Neural cell (in vitro differentiated cells): ENCODE data around the gene BCOR. TPM values are rescaled to one million over a fixed set of nuclear protein-coding genes. Genes with fewer than 3 reads are reported as not detected.

Experiments used
- H2AFZ ChIP-seq: fragments of 200-600, 300-800 bp; sonication (generic), shearing (Covaris generic); 2 replicates; pipeline ENCODE4 v1.6.0; 2014; ENCODE audit warnings: low read depth, mild to moderate bottlenecking, antibody characterized with exemption, low read length, moderate library complexity
- H3F3A ChIP-seq: fragments of 200-600 bp; shearing (Covaris generic); 2 replicates; pipeline ENCODE4 v1.6.1; 2016; ENCODE audit warnings: mild to moderate bottlenecking, moderate library complexity, mixed read lengths, antibody characterized with exemption, low read length; ENCODE audit not compliant: insufficient read depth, poor library complexity, severe bottlenecking
- H3K27ac ChIP-seq: fragments of 200-600, 300-800 bp; sonication (generic), shearing (Covaris generic); 2 replicates; pipeline ENCODE4 v1.5.1; 2014; ENCODE audit warnings: mild to moderate bottlenecking, low read length, moderate library complexity
- H3K27me3 ChIP-seq: fragments of 300-800, 200-600 bp; sonication (generic), shearing (Covaris generic); 2 replicates; pipeline ENCODE4 v1.6.0; 2014; ENCODE audit warnings: mild to moderate bottlenecking, low read depth, low read length, moderate library complexity; ENCODE audit not compliant: insufficient read depth
- H3K36me3 ChIP-seq: fragments of 300-800, 200-600 bp; sonication (generic), shearing (Covaris generic); 2 replicates; pipeline ENCODE4 v1.5.1; 2014; ENCODE audit warnings: mild to moderate bottlenecking, antibody characterized with exemption, low read length, moderate library complexity; ENCODE audit not compliant: insufficient read depth
- H3K4me2 ChIP-seq: fragments of 300-800, 200-600 bp; sonication (generic), shearing (Covaris generic); 2 replicates; pipeline ENCODE4 v1.6.0; 2014; ENCODE audit warnings: mild to moderate bottlenecking, low read length
- H3K4me3 ChIP-seq: fragments of 300-800, 200-600 bp; sonication (generic), shearing (Covaris generic); 2 replicates; pipeline ENCODE4 v1.5.1; 2014; ENCODE audit warnings: mild to moderate bottlenecking, low read length, moderate library complexity
- H3K79me2 ChIP-seq: fragments of 200-600 bp; shearing (Covaris generic); replicated peaks from 2 replicates; pipeline ENCODE4 v1.6.0; 2014; ENCODE audit warnings: mild to moderate bottlenecking, low read length, moderate library complexity; ENCODE audit not compliant: insufficient read depth
- H3K9ac ChIP-seq: fragments of 300-800, 200-600 bp; sonication (generic), shearing (Covaris generic); 2 replicates; pipeline ENCODE4 v1.6.1; 2016; ENCODE audit warnings: mild to moderate bottlenecking, low read length, mixed read lengths
- H3K9me2 ChIP-seq: fragments of 200-600 bp; shearing (Covaris generic); 2 replicates; pipeline ENCODE4 v1.6.1; 2016; ENCODE audit warnings: mild to moderate bottlenecking, low read length, mixed read lengths; ENCODE audit not compliant: insufficient read depth
- H3K9me3 ChIP-seq: fragments of 200-600, 300-800 bp; sonication (generic), shearing (Covaris generic); 2 replicates; pipeline ENCODE4 v1.6.1; 2016; ENCODE audit warnings: mild to moderate bottlenecking, mixed run types, low read length, moderate library complexity, mixed read lengths
- H4K20me1 ChIP-seq: fragments of 200-600 bp; shearing (Covaris generic); 2 replicates; pipeline ENCODE4 v1.6.1; 2016; ENCODE audit warnings: mild to moderate bottlenecking, mixed run types; ENCODE audit not compliant: insufficient read depth
- EP300 ChIP-seq: fragments of 450-650 bp; conservative IDR thresholded peaks from 2 replicates; pipeline ENCODE4 v1.6.1; 2014; ENCODE audit warnings: antibody characterized with exemption, mild to moderate bottlenecking, moderate library complexity; ENCODE audit not compliant: poor library complexity, severe bottlenecking
- EZH2 ChIP-seq: fragments of 200-600, 300-800 bp; shearing (Covaris generic), sonication (generic); IDR thresholded peaks from 2 replicates; pipeline ENCODE4 v1.6.1; 2014; ENCODE audit warnings: antibody characterized with exemption, low read length, borderline replicate concordance, mild to moderate bottlenecking; ENCODE audit not compliant: insufficient read depth, poor library complexity, severe bottlenecking
- MXI1 ChIP-seq: fragments of 450-650 bp; conservative IDR thresholded peaks from 2 replicates; pipeline ENCODE4 v1.6.1; 2014; ENCODE audit warnings: antibody characterized with exemption, mild to moderate bottlenecking; ENCODE audit not compliant: poor library complexity, severe bottlenecking
- POLR2AphosphoS5 ChIP-seq: IDR thresholded peaks from 2 replicates; pipeline ENCODE4 v1.6.1; 2012
- RAD21 ChIP-seq: fragments of 450-650 bp; conservative IDR thresholded peaks from 2 replicates; pipeline ENCODE4 v1.6.1; 2014; ENCODE audit warnings: antibody characterized with exemption, mild to moderate bottlenecking, moderate library complexity
- SMC3 ChIP-seq: fragments of 450-650 bp; conservative IDR thresholded peaks from 2 replicates; pipeline ENCODE4 v1.6.1; 2014; ENCODE audit warnings: antibody characterized with exemption, mild to moderate bottlenecking, moderate library complexity; ENCODE audit not compliant: poor library complexity
- TAF1 ChIP-seq: IDR thresholded peaks from 2 replicates; pipeline ENCODE4 v1.6.1; 2012; ENCODE audit warnings: low read depth
- polyA plus RNA-seq: library from polyadenylated mRNA; depleted of rRNA; stranded (reverse); fragments of >200 nt; gene quantifications from 2 replicates; pipeline ENCODE4 v1.2.3, GENCODE V29; 2014
- TF ChIP-seq, protein P1 (sequence below): fragments of 450-650 bp; IDR thresholded peaks from 2 replicates; pipeline ENCODE4 v1.5.1; 2014; ENCODE audit warnings: antibody characterized with exemption, mild to moderate bottlenecking, moderate library complexity; ENCODE audit not compliant: poor library complexity, severe bottlenecking
- TF ChIP-seq, protein P2 (sequence below): IDR thresholded peaks from 2 replicates; pipeline ENCODE4 v1.6.1; 2012; ENCODE audit warnings: borderline replicate concordance

Gene BCOR
- polyA plus RNA-seq, 1 donor from 2014 or later, result 18.0 TPM

DNA sequence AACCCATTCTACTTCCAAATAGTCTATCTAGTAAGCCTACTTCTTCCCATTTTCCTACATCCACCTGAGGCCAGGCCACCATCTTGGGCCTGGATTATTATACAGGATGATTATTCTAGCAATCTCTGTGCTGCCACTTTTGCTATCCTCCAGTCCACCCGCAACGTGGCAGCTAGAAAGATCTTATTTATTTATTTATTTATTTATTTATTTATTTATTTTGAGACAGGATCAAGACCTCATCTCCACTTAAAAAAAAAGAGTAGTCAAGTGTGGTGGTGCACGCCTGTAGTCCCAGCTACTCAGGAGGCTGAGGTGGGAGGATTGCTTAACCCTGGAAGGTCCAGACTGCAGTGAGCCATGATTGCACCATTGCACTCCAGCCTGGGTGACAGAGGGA, 15.2 kb upstream of the BCOR start:
- Histone ChIP-seq H3K27me3 (no peaks in the 10 kb centered on the region), H3F3A (no peaks in the 10 kb centered on the region), H4K20me1 (no peaks in the 10 kb centered on the region), H3K79me2 (no peaks in the 10 kb centered on the region), H3K4me3 (no peak overlapping the region), H3K4me2 (no peak overlapping the region), H3K9me2 (no peaks in the 10 kb centered on the region), H3K36me3 (no peaks in the 10 kb centered on the region), H3K9me3 (no peaks in the 10 kb centered on the region), H3K9ac (no peak overlapping the region), H2AFZ (no peak overlapping the region), H3K27ac (no peak overlapping the region)
- no peak for TF ChIP-seq POLR2AphosphoS5
- no peak for TF ChIP-seq RAD21
- TF ChIP-seq EZH2, result no peak
- TF ChIP-seq SMC3, result no peak
- no peak for TF ChIP-seq EP300
- TF ChIP-seq, protein P1, sequence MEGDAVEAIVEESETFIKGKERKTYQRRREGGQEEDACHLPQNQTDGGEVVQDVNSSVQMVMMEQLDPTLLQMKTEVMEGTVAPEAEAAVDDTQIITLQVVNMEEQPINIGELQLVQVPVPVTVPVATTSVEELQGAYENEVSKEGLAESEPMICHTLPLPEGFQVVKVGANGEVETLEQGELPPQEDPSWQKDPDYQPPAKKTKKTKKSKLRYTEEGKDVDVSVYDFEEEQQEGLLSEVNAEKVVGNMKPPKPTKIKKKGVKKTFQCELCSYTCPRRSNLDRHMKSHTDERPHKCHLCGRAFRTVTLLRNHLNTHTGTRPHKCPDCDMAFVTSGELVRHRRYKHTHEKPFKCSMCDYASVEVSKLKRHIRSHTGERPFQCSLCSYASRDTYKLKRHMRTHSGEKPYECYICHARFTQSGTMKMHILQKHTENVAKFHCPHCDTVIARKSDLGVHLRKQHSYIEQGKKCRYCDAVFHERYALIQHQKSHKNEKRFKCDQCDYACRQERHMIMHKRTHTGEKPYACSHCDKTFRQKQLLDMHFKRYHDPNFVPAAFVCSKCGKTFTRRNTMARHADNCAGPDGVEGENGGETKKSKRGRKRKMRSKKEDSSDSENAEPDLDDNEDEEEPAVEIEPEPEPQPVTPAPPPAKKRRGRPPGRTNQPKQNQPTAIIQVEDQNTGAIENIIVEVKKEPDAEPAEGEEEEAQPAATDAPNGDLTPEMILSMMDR, result no peak
- no peak for TF ChIP-seq TAF1
- TF ChIP-seq, protein P2, sequence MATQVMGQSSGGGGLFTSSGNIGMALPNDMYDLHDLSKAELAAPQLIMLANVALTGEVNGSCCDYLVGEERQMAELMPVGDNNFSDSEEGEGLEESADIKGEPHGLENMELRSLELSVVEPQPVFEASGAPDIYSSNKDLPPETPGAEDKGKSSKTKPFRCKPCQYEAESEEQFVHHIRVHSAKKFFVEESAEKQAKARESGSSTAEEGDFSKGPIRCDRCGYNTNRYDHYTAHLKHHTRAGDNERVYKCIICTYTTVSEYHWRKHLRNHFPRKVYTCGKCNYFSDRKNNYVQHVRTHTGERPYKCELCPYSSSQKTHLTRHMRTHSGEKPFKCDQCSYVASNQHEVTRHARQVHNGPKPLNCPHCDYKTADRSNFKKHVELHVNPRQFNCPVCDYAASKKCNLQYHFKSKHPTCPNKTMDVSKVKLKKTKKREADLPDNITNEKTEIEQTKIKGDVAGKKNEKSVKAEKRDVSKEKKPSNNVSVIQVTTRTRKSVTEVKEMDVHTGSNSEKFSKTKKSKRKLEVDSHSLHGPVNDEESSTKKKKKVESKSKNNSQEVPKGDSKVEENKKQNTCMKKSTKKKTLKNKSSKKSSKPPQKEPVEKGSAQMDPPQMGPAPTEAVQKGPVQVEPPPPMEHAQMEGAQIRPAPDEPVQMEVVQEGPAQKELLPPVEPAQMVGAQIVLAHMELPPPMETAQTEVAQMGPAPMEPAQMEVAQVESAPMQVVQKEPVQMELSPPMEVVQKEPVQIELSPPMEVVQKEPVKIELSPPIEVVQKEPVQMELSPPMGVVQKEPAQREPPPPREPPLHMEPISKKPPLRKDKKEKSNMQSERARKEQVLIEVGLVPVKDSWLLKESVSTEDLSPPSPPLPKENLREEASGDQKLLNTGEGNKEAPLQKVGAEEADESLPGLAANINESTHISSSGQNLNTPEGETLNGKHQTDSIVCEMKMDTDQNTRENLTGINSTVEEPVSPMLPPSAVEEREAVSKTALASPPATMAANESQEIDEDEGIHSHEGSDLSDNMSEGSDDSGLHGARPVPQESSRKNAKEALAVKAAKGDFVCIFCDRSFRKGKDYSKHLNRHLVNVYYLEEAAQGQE, result no peak
- no peak for TF ChIP-seq MXI1

DNA sequence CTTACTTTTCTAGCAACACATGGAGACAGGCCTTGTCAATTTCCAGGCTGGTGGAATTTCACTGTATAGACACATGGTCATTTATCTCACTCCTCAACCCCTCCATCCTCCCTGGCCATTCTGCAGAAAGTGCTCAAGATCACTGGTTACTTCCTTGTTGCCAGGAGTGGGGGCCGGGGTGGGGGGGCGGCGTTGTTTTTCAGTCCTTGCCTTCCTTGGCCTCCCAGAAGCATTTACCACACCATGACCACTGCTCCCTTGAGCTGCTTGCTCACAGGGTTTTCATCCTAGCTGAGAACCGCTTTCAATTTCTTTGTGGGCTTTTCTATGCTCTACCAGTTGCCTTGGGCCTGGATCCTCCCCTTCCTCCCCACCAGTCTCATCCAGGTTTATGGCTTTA, 14.1 kb upstream of the BCOR start:
- H3K27me3 ChIP-seq, result no peaks in the 10 kb centered on the region
- no peaks in the 10 kb centered on the region for H3K36me3 ChIP-seq
- no peaks in the 10 kb centered on the region for H3F3A ChIP-seq
- no peaks in the 10 kb centered on the region for H3K79me2 ChIP-seq
- H3K4me2 ChIP-seq, result no peak overlapping the region
- H3K9ac ChIP-seq, result no peak overlapping the region
- H3K4me3 ChIP-seq, result no peak overlapping the region
- no peak for TF ChIP-seq MXI1
- TF ChIP-seq, protein P1, result no peak
- no peak for TF ChIP-seq RAD21
- TF ChIP-seq EP300, result no peak
- TF ChIP-seq, protein P2, result no peak
- no peak for TF ChIP-seq SMC3
- TF ChIP-seq TAF1, result no peak
- H3K9me2 ChIP-seq, result no peaks in the 10 kb centered on the region
- H2AFZ ChIP-seq, result no peak overlapping the region
- H3K9me3 ChIP-seq, result no peaks in the 10 kb centered on the region
- H4K20me1 ChIP-seq, result no peaks in the 10 kb centered on the region
- H3K27ac ChIP-seq, result no peak overlapping the region
